Measurements from ENCODE around the gene GRPR. TPM values are rescaled to one million over a fixed set of nuclear protein-coding genes. Genes with fewer than 3 reads are reported as not detected.

The GRPR gene
- polyA plus RNA-seq, 1 of the 3 experiments (the other 2 are of a cell fraction), result 1.2 TPM

DNA sequence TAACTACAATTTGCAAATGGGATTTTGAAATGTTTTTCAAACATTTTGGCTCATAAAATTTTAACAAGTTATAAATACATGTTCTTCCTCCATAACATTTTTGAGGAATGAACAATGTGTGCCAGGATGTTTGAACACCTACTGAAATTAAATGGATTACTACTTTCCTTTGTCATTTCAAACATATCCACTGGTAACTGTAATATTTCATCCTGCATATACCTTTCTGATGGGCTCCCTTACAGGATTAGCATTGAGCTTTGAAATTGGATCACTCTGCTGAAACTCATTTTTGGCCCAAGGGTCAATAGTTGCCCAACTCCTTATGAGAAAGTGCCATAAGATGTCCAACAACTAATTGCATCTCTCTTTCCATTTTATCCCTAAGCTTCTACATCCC, 17.6 kb downstream of the GRPR start:
- ChIA-PET POLR2A (no interaction called here), CTCF (no interaction called here)
- H3F3A ChIP-seq (replicated peaks; ENCODE audit: insufficient read depth), result no peaks in the 10 kb centered on the region
- H3K36me3 ChIP-seq (replicated peaks in 1 of 2; ENCODE audit: control insufficient read depth in 1 of 2, insufficient read depth in 2 of 2, low read length in 1 of 2), result no peaks in the 10 kb centered on the region
- H2AFZ ChIP-seq (ENCODE audit: low read depth), result no peak overlapping the region
- no peak for DNase-seq
- H3K4me1 ChIP-seq (ENCODE audit: control insufficient read depth in 1 of 2, insufficient read depth in 2 of 2, low read depth in 1 of 2, low read length in 1 of 2), result no peaks in the 10 kb centered on the region
- TF ChIP-seq, protein P1, sequence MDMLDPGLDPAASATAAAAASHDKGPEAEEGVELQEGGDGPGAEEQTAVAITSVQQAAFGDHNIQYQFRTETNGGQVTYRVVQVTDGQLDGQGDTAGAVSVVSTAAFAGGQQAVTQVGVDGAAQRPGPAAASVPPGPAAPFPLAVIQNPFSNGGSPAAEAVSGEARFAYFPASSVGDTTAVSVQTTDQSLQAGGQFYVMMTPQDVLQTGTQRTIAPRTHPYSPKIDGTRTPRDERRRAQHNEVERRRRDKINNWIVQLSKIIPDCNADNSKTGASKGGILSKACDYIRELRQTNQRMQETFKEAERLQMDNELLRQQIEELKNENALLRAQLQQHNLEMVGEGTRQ (IDR thresholded peaks at IDR 0.05; ENCODE audit: borderline replicate concordance, low read depth, low read length), result no peak
- TF ChIP-seq RAD21 (IDR thresholded peaks at IDR 0.05; ENCODE audit: low read length) (no peak), NRF1 (IDR thresholded peaks at IDR 0.05; ENCODE audit: low read depth, low read length) (no peak), CHD2 (IDR thresholded peaks at IDR 0.05; ENCODE audit: low read length, partially characterized antibody) (no peak), SIN3A (IDR thresholded peaks at IDR 0.05; ENCODE audit: borderline replicate concordance, low read depth, low read length) (no peak), FOXM1 (IDR thresholded peaks at IDR 0.05; ENCODE audit: low read depth) (no peak), YY1 (IDR thresholded peaks at IDR 0.05; ENCODE audit: low read depth) (no peak), SMC3 (IDR thresholded peaks at IDR 0.05; ENCODE audit: low read depth, low read length) (no peak), ELF1 (IDR thresholded peaks at IDR 0.05) (no peak), RXRA (IDR thresholded peaks at IDR 0.05; ENCODE audit: borderline replicate concordance, low read depth) (no peak)
- TF ChIP-seq, protein P2, sequence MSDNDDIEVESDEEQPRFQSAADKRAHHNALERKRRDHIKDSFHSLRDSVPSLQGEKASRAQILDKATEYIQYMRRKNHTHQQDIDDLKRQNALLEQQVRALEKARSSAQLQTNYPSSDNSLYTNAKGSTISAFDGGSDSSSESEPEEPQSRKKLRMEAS (IDR thresholded peaks at IDR 0.05; ENCODE audit: low read depth), result no peak
- TF ChIP-seq, protein P3, sequence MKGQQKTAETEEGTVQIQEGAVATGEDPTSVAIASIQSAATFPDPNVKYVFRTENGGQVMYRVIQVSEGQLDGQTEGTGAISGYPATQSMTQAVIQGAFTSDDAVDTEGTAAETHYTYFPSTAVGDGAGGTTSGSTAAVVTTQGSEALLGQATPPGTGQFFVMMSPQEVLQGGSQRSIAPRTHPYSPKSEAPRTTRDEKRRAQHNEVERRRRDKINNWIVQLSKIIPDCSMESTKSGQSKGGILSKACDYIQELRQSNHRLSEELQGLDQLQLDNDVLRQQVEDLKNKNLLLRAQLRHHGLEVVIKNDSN (IDR thresholded peaks at IDR 0.05; ENCODE audit: borderline replicate concordance, low read depth), result no peak
- TF ChIP-seq, protein P4, sequence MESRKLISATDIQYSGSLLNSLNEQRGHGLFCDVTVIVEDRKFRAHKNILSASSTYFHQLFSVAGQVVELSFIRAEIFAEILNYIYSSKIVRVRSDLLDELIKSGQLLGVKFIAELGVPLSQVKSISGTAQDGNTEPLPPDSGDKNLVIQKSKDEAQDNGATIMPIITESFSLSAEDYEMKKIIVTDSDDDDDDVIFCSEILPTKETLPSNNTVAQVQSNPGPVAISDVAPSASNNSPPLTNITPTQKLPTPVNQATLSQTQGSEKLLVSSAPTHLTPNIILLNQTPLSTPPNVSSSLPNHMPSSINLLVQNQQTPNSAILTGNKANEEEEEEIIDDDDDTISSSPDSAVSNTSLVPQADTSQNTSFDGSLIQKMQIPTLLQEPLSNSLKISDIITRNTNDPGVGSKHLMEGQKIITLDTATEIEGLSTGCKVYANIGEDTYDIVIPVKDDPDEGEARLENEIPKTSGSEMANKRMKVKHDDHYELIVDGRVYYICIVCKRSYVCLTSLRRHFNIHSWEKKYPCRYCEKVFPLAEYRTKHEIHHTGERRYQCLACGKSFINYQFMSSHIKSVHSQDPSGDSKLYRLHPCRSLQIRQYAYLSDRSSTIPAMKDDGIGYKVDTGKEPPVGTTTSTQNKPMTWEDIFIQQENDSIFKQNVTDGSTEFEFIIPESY (IDR thresholded peaks at IDR 0.05; ENCODE audit: borderline replicate concordance, low read depth), result no peak
- TF ChIP-seq, protein P5, sequence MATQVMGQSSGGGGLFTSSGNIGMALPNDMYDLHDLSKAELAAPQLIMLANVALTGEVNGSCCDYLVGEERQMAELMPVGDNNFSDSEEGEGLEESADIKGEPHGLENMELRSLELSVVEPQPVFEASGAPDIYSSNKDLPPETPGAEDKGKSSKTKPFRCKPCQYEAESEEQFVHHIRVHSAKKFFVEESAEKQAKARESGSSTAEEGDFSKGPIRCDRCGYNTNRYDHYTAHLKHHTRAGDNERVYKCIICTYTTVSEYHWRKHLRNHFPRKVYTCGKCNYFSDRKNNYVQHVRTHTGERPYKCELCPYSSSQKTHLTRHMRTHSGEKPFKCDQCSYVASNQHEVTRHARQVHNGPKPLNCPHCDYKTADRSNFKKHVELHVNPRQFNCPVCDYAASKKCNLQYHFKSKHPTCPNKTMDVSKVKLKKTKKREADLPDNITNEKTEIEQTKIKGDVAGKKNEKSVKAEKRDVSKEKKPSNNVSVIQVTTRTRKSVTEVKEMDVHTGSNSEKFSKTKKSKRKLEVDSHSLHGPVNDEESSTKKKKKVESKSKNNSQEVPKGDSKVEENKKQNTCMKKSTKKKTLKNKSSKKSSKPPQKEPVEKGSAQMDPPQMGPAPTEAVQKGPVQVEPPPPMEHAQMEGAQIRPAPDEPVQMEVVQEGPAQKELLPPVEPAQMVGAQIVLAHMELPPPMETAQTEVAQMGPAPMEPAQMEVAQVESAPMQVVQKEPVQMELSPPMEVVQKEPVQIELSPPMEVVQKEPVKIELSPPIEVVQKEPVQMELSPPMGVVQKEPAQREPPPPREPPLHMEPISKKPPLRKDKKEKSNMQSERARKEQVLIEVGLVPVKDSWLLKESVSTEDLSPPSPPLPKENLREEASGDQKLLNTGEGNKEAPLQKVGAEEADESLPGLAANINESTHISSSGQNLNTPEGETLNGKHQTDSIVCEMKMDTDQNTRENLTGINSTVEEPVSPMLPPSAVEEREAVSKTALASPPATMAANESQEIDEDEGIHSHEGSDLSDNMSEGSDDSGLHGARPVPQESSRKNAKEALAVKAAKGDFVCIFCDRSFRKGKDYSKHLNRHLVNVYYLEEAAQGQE (IDR thresholded peaks at IDR 0.05; ENCODE audit: low read depth, low read length), result no peak
- TF ChIP-seq, protein P6, sequence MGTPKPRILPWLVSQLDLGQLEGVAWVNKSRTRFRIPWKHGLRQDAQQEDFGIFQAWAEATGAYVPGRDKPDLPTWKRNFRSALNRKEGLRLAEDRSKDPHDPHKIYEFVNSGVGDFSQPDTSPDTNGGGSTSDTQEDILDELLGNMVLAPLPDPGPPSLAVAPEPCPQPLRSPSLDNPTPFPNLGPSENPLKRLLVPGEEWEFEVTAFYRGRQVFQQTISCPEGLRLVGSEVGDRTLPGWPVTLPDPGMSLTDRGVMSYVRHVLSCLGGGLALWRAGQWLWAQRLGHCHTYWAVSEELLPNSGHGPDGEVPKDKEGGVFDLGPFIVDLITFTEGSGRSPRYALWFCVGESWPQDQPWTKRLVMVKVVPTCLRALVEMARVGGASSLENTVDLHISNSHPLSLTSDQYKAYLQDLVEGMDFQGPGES (IDR thresholded peaks at IDR 0.05; ENCODE audit: low read depth, low read length), result no peak
- no peaks in the 10 kb centered on the region for H4K20me1 ChIP-seq (ENCODE audit: insufficient read depth)
- no peaks in the 10 kb centered on the region for H3K9me2 ChIP-seq
- H3K27ac ChIP-seq (ENCODE audit: low read depth in 2 of 2, low read length in 1 of 2), result no peak overlapping the region
- no peaks in the 10 kb centered on the region for H3K79me2 ChIP-seq (ENCODE audit: insufficient read depth)
- no peak overlapping the region for H3K4me3 ChIP-seq (ENCODE audit: low read depth in 2 of 2, low read length in 1 of 2)
- H3K27me3 ChIP-seq (ENCODE audit: insufficient read depth), result no peaks in the 10 kb centered on the region
- no peaks in the 10 kb centered on the region for H3K9me3 ChIP-seq
- H3K9ac ChIP-seq, result no peak overlapping the region
- no peak overlapping the region for H3K4me2 ChIP-seq
